Activated T-helper 2 cell treated with anti-CD3 and anti-CD28 coated beads, Interferon-gamma antibody, Interleukin-2, Interleukin-4, amounts not matched to agents 10 μg/mL and 5 μg/mL and 100 μg/mL, durations not matched to agents 14 hours and 24 hours and 36 hours (primary cell): Measurements from ENCODE around the gene DCTD. TPM values are rescaled to one million over a fixed set of nuclear protein-coding genes. Genes with fewer than 3 reads are reported as not detected.
"Not testable (repeated sequence)": the region's sequence is repeated elsewhere in the genome, so short reads cannot be mapped to it uniquely, and the experiment has no call there.

Experiments used
- DNase-seq: peaks from one replicate; pipeline ENCODE4 v3.0.0; 2021; ENCODE audit warnings: low spot score
- H3K27ac Mint-ChIP-seq: one replicate; pipeline ENCODE4 v1.8.0; 2021; ENCODE audit warnings: mixed read lengths
- H3K27me3 Mint-ChIP-seq: one replicate; pipeline ENCODE4 v1.8.0; 2021; ENCODE audit warnings: low read depth, mixed read lengths
- H3K36me3 Mint-ChIP-seq: one replicate; pipeline ENCODE4 v1.8.0; 2021; ENCODE audit warnings: low read depth, mixed read lengths
- H3K4me1 Mint-ChIP-seq: one replicate; pipeline ENCODE4 v1.8.0; 2021; ENCODE audit warnings: low read depth, mixed read lengths
- H3K4me3 Mint-ChIP-seq: one replicate; pipeline ENCODE4 v1.8.0; 2021; ENCODE audit warnings: low read depth, mild to moderate bottlenecking, moderate library complexity, mixed read lengths
- H3K9me3 Mint-ChIP-seq: one replicate; pipeline ENCODE4 v1.8.0; 2021; ENCODE audit warnings: mixed read lengths
- intact Hi-C: fragments of 100-400 bp; cut with micrococcal nuclease; formaldehyde crosslinking; loops from one replicate; pipeline ENCODE4 v1.15.1; 2023
- total RNA-seq: library from RNA; stranded (reverse); gene quantifications from 2 replicates; pipeline ENCODE4 v1.2.3, GENCODE V29; 2022

DCTD gene
- total RNA-seq, 1 donor from 2014 or later, result 121 TPM

DNA sequence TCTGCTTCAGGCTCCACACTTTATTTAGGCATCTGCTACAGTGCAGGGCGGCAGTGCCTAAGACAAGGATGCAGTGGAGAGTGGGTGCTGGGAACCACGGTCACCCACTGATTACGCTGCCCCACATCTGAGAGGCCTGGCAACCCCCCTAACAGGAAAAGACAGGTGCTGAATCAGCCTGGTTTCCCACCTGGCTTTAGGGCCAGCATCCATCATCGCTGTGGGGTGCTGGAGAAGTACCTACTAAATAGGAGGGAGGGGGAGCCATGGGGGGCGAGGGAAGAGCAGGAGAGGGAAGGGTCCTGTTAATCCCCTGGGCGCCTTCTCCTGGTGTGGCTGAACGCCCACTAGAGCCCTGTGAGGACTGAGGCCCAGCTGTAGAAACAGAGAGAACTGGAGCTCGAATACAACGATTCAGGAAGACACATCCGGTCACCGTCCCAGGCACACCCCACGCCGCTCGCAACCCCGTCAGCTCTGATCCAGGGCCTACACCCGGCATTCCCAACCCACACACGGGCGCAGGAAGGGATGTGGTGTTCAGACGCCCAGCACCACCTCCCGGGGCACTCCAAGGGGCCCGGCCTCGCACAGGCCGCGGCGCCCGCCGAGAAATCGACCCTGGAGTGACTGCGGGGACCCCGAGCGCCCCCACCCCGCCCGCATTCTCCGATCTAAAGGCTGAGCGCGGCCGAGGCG is 554 bp downstream of the DCTD start:
- intact Hi-C loops, result loop anchor here (2.0 to 10.0 kb wide), 5 partner anchors 491 to 1598 kb away; partner anchors contain the start of genes CDKN2AIP, RWDD4 and TRAPPC11
- peaks cover 3% of the 10 kb centered on the region for H3K27me3 Mint-ChIP-seq

DNA sequence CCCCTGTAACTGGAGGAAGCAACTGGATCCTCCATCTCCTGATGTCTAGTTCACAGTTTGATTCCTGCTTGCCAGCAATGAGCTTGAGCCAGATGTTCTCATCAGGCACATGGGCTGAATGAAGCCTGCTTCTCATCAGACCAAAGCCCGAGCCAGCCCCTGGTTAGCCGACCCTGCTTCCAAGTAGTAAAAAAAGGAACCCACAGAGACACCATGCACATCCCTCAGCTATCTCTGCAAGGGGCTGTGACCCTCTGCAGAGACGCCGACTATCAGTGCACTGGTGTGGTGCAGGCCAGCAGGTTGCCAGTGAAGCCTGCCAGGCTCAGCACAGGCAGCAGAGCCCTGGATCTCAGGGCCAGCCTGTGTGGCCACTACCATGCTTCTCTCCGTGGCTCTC is 2.8 kb downstream of the DCTD start:
- H3K4me3 Mint-ChIP-seq, result no peak overlapping the region
- DNase-seq, result no peak
- no peak overlapping the region for H3K27ac Mint-ChIP-seq
- H3K36me3 Mint-ChIP-seq, result peaks cover 63% of the 10 kb centered on the region
- H3K4me1 Mint-ChIP-seq, result peaks cover 40% of the 10 kb centered on the region
- no peaks in the 10 kb centered on the region for H3K27me3 Mint-ChIP-seq
- intact Hi-C loops, result loop anchor here (10.0 kb wide), 1 partner anchor 1600 kb away; no protein-coding TSS in a partner anchor
- H3K9me3 Mint-ChIP-seq, result no peaks in the 10 kb centered on the region

More for the DNA sequence above, 554 bp downstream of the DCTD start:
- Mint-ChIP-seq H3K36me3 (peaks cover 40% of the 10 kb centered on the region), H3K9me3 (no peaks in the 10 kb centered on the region), H3K27ac (peak overlapping the region; percentile 97), H3K4me1 (peaks cover 39% of the 10 kb centered on the region), H3K4me3 (peak overlapping the region; percentile 92)
- DNase-seq, result no peak

DNA sequence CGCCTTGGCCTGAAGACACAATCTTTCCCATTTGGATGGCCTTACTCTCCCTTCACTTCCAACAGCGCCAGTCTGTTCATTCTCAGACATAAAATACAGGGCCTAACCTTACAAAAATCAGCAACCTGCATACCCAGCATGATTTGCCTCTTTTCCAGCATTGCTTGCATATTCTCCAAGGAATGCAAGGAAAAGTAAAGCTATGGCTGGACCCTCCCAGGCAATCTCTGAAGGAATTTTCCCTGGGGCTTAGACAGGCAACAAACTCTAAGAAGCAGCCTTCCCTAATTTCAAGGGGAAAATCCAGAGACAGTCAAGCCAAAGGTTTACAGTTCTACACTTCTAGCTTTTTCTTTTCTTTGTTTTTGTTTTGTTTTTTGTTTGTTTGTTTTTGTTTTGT is 3.6 kb downstream of the DCTD start:
- Mint-ChIP-seq H3K27ac (peak overlapping the region; percentile 46), H3K9me3 (no peaks in the 10 kb centered on the region), H3K4me1 (peaks cover 38% of the 10 kb centered on the region), H3K36me3 (peaks cover 66% of the 10 kb centered on the region), H3K27me3 (no peaks in the 10 kb centered on the region), H3K4me3 (no peak overlapping the region)
- intact Hi-C loops, result loop anchor here (10.0 kb wide), 1 partner anchor 1601 kb away; no protein-coding TSS in a partner anchor
- no peak for DNase-seq

DNA sequence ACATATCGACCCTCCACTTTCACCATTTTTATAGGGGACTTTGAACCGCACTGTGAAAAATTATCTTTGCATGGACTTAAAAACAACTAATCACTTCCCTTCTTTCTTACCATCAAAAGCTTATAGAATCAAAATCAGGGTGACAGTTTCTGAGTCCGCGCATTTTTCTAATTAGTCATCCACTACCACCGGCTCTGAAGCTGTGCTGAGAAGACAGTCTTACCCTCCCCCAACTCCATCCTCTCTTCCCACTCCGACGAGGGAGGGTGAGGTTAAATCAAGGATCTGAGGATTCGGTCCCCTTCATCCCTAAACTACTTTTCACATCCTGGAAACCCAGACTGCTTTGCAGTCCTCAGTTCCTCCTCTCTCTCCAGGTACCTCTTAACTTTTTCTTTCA is 4.2 kb downstream of the DCTD start:
- no peaks in the 10 kb centered on the region for H3K27me3 Mint-ChIP-seq
- intact Hi-C loops, result loop anchor here (10.0 kb wide), 1 partner anchor 1602 kb away; no protein-coding TSS in a partner anchor

DNA sequence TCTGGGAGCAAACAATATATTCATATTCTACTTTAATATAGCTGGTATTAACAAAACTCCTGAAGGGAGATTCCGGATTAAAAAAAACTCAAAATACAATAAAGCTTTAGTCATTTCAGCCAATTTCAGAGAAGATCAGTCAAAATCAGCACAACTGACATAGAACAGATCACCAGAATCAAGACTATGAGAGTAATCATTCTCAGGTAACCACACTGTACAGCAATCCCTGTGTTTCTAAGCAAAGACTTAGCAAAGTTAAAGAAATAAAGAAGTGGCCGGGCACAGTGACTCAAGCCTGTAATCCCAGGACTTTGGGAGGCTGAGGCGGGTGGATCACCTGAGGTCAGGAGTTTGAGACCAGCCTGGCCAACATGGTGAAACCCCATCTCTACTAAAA is 9.1 kb downstream of the DCTD start:
- Mint-ChIP-seq H3K27ac (no peak overlapping the region), H3K9me3 (no peaks in the 10 kb centered on the region), H3K4me3 (no peak overlapping the region), H3K27me3 (no peaks in the 10 kb centered on the region), H3K4me1 (peaks cover 24% of the 10 kb centered on the region), H3K36me3 (peaks cover 80% of the 10 kb centered on the region)
- no peak for DNase-seq
- intact Hi-C loops, result no loop called here

More for the DNA sequence above, 4.2 kb downstream of the DCTD start:
- no peak overlapping the region for H3K4me3 Mint-ChIP-seq
- H3K4me1 Mint-ChIP-seq, result peaks cover 33% of the 10 kb centered on the region
- peaks cover 66% of the 10 kb centered on the region for H3K36me3 Mint-ChIP-seq
- H3K9me3 Mint-ChIP-seq, result no peaks in the 10 kb centered on the region
- no peak overlapping the region for H3K27ac Mint-ChIP-seq
- DNase-seq, result no peak

DNA sequence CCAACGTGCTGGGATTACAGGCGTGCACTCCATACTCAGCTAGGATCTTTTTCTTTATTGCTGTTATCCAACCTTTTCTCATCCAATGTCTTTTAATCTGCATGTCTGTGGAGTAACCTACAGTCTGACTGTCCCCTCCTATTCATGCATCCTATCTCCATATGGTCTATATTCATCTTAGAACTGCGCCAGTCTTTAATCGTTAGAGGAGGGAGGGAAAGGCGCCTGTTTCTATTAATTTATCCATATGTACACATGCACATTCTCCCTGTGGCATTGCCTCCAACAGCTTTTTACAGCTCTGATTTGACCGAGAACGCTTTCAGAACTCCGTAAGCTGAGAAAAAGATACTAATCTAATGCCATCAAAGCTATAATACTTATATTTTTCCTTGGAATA is 9.8 kb downstream of the DCTD start:
- intact Hi-C loops, result no loop called here
- Mint-ChIP-seq H3K27me3 (no peaks in the 10 kb centered on the region), H3K27ac (no peak overlapping the region), H3K36me3 (peaks cover 75% of the 10 kb centered on the region), H3K9me3 (no peaks in the 10 kb centered on the region), H3K4me1 (peaks cover 18% of the 10 kb centered on the region), H3K4me3 (no peak overlapping the region)
- DNase-seq, result no peak

DNA sequence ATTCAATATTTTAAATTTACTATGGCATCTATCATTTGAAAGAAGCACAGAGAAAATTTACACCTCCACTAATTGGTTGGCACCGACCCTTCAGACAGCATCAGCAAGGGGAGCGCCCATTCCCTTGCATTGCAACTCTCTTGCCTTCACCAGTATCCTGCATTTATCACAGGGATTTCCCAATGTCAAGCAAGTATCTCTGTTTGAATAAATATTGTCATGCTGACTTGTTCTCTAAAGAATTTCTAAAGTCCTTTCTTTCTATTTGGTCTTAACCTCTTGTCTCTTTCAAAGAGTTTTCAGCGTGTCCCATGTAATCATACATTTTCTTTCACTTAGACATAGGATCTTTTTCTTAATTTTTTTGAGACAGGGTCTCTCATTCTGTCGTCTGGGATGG is 10.4 kb downstream of the DCTD start:
- peaks cover 15% of the 10 kb centered on the region for H3K4me1 Mint-ChIP-seq
- intact Hi-C loops, result no loop called here
- no peak overlapping the region for H3K4me3 Mint-ChIP-seq
- no peak overlapping the region for H3K27ac Mint-ChIP-seq
- no peaks in the 10 kb centered on the region for H3K9me3 Mint-ChIP-seq
- no peaks in the 10 kb centered on the region for H3K27me3 Mint-ChIP-seq
- no peak for DNase-seq
- peaks cover 75% of the 10 kb centered on the region for H3K36me3 Mint-ChIP-seq

DNA sequence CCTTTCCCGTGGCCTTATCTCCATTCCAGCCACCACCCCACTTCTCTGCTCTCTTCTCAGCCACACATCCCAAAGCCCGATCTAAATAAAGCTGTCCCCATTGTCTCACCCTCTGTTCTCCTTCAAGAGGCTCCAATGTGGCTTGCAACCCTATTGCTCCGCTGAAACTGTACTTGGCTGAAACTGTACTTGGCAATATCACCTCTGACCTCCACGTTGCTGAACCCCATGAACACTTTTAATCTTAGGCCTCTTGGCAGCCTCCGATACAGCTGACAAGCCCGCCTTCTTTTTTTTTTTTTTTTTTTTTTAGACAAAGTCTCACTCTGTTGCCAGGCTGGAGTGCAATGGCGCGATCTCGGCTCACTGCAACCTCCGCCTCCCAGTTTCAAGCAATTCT is 12.1 kb downstream of the DCTD start:
- no peak overlapping the region for H3K27ac Mint-ChIP-seq
- H3K4me1 Mint-ChIP-seq, result peaks cover 12% of the 10 kb centered on the region
- H3K36me3 Mint-ChIP-seq, result peaks cover 67% of the 10 kb centered on the region
- no peak for DNase-seq
- H3K4me3 Mint-ChIP-seq, result no peak overlapping the region
- no peaks in the 10 kb centered on the region for H3K9me3 Mint-ChIP-seq
- no peaks in the 10 kb centered on the region for H3K27me3 Mint-ChIP-seq
- intact Hi-C loops, result no loop called here

DNA sequence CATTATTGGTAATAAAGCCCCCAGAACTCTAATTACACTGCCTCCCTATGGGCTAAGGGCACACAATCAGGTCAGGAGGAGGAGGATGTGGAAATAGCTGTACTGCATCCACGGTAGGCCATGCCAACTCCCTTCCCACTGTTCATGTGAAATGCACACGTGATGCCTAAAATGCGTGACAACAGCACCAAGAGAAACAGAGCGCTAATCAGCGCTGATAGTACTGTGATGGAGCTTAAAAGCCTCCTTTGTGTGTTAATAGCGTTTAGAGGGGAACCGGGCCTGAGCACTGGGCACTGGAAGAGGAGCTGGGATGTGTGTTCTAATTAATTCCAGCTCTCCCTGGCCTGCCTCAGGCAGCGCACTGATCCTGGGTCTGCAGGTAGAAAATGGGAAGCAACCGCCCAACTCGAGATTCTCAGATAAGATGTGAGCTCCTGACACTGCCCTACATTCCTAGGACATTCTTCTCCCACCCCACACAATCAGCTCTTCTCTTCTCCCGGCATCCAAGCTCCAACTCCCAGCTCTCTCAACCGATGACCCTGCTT is 12.9 kb downstream of the DCTD start:
- intact Hi-C loops, result no loop called here
- H3K9me3 Mint-ChIP-seq, result no peaks in the 10 kb centered on the region
- no peak overlapping the region for H3K4me3 Mint-ChIP-seq
- no peak for DNase-seq
- H3K27me3 Mint-ChIP-seq, result no peaks in the 10 kb centered on the region
- H3K36me3 Mint-ChIP-seq, result peaks cover 64% of the 10 kb centered on the region
- no peak overlapping the region for H3K27ac Mint-ChIP-seq
- peaks cover 6% of the 10 kb centered on the region for H3K4me1 Mint-ChIP-seq

DNA sequence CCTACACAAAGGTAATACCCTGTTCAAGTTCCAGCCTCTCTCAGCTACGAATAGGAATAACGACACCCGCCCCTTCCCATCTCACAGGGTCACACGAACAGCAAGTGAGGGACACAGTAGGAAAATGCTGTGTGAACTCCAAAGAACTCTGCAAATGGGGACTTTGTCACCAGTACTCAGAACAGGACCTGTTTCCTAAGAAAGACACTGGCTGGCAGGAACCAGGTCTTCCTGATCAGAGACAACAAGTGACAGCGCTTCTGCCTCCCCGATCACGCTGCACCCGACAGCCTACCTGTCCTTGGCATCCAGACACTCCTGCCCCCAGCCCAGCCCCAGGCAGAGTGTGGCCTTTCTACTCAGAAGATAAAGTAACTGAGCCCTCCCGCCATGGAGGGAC is 14.2 kb downstream of the DCTD start:
- no peaks in the 10 kb centered on the region for H3K9me3 Mint-ChIP-seq
- DNase-seq, result no peak
- no peaks in the 10 kb centered on the region for H3K27me3 Mint-ChIP-seq
- intact Hi-C loops, result no loop called here
- H3K36me3 Mint-ChIP-seq, result peaks cover 74% of the 10 kb centered on the region
- peaks cover 6% of the 10 kb centered on the region for H3K4me1 Mint-ChIP-seq
- no peak overlapping the region for H3K4me3 Mint-ChIP-seq
- H3K27ac Mint-ChIP-seq, result no peak overlapping the region

DNA sequence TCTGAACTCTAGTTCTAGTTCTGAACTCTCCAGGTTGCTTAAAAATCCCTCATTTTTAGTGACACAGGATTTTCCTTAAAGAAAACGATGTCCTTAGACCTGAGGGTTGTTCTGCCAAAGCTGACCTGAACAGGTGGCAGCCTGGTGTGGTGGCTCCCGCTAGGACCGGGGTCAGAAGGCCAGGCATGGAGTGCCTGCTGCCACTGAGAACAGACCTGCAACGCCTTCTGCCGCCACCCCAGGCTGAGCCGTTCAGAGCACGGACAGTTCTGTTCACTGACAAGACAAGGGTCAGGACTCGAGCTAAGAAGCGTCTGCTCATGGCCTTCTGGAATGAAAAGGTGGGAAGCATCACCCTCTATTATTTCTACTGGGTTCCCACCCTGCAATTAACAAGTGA is 15.8 kb downstream of the DCTD start:
- Mint-ChIP-seq H3K4me3 (no peak overlapping the region), H3K36me3 (peaks cover 73% of the 10 kb centered on the region), H3K4me1 (peaks cover 6% of the 10 kb centered on the region), H3K27me3 (no peaks in the 10 kb centered on the region), H3K27ac (no peak overlapping the region), H3K9me3 (no peaks in the 10 kb centered on the region)
- intact Hi-C loops, result no loop called here
- DNase-seq, result no peak

DNA sequence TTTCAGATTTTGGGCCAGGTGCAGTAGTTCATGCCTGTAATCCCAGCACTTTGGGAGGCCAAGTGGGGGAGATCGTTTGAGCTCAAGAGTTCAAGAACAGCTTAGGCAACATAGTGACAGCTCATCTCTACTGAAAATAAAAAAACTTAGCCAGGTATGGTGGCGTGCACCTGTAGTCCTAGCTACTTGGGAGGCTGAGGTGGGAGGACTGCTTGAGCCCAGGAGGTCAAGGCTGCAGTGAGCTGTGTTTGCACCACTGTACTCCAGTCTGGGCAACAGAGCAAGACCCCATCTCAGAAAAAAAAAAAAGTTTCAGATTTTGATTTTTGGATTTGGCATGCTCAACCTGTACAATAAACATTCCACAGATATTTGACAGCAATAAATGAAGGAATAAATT is 17.2 kb downstream of the DCTD start:
- peaks cover 75% of the 10 kb centered on the region for H3K36me3 Mint-ChIP-seq
- H3K27ac Mint-ChIP-seq, H3K27me3 Mint-ChIP-seq, H3K4me3 Mint-ChIP-seq, intact Hi-C loops, DNase-seq, H3K4me1 Mint-ChIP-seq, H3K9me3 Mint-ChIP-seq: not testable (repeated sequence)

DNA sequence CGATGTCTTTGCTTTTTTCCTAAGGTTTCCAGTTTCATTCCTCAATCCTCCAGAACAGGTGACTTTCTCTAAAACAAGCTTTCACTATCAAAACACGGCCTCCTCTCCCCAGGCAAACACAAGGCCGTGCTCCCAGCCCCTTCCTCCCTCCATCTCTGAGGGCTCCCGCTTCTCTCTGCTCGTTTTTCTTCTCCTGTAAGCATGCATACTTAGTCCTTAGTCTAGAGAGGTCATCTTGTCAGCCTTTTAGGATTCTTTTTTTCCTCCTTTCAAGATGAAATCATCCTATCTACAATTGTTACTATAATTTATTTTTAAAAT is 18.7 kb downstream of the DCTD start:
- intact Hi-C loops, result no loop called here
- H3K36me3 Mint-ChIP-seq, result peaks cover 70% of the 10 kb centered on the region
- DNase-seq, result no peak
- H3K27me3 Mint-ChIP-seq, result no peaks in the 10 kb centered on the region
- no peak overlapping the region for H3K27ac Mint-ChIP-seq
- peaks cover 2% of the 10 kb centered on the region for H3K4me1 Mint-ChIP-seq
- H3K9me3 Mint-ChIP-seq, result no peaks in the 10 kb centered on the region
- no peak overlapping the region for H3K4me3 Mint-ChIP-seq
